HG03432 (cell line): ENCODE measurements around the gene GATAD2B.
A peak's percentile ranks its signal among the peaks of the same experiment; 100 is the strongest.
"Not testable (repeated sequence)": the region's sequence is repeated elsewhere in the genome, so short reads cannot be mapped to it uniquely, and the experiment has no call there.

ENCODE experiments used
- ATAC-seq: cut with Tn5 transposase; IDR thresholded peaks from one replicate; pipeline ENCODE4 v1.9.1; 2021; ENCODE audit warnings: mild to moderate bottlenecking, moderate library complexity; ENCODE audit not compliant: unreplicated experiment

Gene GATAD2B

DNA sequence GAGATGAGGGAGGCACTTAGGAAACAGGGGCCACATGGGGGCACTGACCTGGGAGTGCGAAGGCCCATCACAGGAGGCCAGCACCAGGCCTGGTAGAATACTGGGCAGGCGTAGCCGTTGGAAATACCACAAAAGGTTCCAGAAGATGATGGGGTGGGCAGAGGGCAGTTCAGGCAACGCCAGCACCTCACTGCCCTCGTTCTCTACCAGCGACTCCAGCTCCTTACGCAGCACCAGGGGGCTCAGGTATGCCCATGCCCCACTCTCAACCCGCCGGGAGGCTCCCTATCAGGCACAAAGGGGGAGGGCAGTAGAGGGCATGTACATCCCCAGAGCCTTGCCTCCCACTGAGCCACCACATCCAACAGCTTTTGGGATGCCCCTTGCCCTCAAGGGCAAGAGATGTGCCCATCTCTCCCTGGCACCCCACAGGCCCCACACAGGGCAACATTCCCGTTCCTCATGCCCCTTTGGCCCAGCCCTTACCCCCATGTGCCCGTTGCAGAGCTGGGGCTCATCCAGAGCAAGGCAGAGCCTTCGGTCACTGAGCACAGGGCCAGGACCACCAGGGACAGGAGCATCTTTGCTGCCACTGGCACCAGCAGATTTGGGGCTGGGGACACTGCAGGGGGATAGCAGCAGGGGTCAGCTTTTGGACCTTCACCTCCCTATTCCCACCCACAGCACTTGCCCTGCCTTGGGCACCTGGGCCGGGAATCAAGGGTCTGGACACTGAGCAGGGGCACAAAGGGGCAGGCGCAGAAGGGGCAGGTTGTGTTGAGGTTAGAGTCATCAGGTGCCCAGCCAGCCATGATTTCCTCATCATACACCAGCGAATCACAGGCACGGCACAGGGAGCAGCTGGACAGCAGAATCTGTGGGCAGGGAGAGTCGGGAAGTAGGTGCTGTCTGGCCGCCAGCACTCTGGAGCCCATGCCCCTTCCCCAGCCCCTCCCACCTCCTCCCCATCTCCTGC lies 9.7 kb upstream of the GATAD2B start:
- no peak for ATAC-seq

DNA sequence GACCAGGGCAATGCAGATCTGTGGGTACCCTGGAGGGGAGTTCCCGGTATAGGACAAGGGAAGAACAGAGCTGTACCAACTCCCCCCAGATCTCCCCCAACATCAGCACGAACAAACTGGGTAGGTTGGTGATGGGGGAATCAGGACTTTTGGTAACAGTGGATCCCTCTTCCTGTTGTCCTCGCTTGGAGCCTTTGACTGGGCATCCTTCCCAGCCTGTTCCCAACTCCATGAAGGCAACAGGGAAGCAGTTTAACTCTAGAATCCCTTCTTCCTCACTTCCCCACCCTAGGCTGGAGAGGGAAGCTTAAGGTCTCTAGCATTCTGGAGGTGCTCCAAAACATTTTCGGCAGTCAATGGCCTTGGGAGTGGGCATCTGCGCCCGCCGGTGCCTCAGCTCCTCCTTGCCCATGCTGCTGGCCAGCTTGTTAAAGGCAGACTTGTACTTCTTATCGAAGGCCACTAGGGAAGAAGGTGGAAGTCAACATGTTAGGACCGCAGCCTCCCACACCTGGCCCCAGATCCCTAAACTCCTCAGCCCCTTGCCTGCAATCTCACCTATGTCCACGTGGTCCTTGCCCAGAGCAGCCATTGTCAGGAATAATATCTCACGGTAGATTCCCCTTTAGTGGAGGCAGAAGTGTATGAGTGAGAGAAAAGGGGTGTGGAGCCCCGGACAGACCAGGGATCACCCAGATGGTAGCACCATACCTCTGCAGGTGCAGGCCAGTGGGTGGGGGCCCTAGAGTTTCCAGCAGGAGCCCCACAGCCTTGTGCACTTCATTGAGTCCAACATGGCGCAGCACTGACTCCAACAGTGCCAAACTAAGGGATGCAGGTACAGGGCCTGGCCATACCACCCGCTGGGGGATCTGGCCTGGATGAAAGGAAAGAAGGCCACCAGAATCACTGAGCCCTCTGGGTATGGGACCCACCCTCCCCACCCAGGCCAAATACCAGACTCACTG lies 7.5 kb upstream of the GATAD2B start:
- no peak for ATAC-seq

DNA sequence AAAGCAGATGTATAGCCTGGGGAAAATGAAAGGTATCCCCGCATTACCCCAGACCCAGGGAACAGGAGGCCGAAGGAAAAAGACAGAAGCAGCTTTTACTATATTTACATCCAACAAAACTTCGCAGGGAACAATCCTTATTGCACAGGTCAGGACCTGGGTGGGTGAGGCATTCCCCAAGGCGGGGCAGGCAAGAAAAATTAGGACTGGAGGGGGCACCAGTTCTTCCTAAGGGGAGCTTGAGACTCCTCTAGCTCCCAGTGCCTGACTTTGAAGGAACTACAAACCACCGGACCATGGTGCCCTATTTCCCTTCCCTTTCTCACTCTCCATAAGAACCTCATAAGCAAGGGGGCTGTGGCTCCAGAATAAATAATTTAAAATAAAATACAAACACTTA lies 6.7 kb upstream of the GATAD2B start:
- ATAC-seq: no peak

DNA sequence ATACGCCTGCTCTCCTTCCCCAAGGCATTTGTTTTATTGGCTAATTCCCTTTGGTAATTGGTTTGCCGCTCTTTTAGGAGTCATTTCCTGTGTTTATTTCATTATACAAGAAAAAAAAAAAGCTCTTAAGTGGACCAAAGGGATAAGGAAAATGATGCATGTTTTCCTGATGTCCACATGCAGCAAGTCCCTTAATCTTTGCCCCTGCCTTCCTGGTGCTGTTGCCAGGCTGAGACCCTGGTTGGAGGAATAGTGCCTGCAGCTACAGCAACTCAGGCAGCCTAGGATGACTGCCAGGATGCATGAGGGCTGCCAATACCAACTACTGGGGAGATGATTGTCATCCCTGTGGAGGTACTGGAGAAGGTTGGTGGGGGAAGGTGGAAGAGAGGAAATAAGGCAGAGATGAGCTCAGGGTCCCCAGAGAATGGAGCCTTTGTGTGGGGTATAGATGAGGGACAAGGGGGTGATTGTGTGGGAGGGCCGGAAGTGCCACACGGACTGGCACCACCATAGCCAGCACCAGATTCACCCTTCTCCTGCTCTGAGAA lies 6.1 kb upstream of the GATAD2B start:
- ATAC-seq: no peak

DNA sequence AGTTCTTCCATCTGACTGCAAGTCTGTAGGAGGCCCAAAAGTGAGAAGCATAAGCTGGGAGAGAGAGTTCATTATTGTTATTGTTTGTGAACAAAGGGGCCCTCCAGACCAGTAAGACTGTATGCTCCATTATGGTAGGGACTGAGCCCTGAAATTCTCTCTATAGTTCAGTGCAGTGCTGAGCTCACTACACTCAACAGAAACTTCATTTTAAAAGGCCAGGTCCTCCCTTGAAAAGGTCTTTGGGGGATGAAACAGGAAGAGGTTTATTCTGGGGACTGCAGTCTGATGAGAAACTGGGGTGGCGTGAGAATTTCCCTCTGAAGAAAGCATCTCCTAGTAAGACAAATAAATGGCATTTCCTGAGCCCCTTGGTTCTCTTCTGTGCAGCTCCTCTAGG lies 5.5 kb upstream of the GATAD2B start:
- no peak for ATAC-seq

DNA sequence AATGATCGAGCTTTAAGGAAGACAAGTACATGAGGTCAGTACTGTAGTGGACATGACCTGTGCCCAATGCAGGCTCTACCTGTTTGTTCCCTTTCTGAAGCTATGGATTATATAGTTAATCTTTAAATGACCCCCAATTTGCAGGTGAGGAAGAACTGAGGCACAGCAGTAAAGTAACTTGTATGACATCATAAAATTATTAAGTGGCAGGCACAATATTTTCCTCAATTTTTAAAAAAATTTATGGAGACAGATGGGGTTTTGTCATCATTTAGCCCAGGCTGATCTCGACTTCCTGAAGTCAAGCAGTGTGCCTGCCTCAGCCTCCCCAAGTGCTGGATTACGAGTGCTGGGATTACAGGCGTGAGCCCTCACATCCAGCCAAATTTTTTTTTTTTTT lies 3.6 kb upstream of the GATAD2B start:
- no peak for ATAC-seq

DNA sequence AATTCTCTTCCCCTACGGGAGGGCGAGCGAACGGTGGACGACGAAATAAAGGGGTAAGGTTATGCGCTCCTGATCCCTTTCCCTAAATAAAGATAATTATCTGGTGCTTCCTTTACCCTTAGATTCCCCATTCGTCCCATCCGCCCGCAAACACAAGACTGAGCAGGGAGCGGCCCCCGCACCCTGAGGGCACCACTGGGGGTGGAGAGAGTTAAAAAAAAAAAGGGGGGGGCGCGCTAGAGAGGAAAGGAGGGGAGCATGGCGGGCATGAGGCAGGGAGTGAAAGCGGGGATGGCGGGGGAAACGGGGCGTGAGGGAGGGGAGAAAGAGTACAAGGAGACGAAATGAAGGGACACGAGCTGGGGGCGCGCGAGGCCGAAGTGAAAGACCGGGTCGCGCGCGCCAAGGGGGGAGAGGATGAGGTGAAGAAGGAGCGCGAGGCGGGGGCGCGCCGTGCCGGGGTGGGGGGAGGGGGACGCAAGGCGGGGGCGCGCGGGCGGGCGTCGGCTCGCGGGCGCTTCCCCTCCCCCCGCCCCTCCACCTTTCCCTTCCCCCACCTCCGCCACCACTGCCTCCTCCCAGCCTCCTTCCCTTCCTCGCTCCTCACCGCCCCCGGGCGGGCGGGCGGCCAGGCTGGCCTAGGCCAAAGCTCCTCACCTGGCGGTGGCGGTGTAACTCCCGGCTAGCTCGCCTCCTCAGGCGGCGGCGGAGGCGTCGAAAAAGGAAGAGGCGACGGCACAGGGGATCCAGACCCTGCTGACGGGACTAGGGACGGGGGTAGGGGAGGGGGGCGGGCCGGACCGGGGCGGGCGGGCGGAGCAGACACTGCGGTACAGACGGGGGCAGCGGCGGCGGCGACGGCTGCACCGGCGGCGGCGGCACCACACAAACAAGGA lies 448 bp downstream of the GATAD2B start:
- ATAC-seq: peak; percentile 32

DNA sequence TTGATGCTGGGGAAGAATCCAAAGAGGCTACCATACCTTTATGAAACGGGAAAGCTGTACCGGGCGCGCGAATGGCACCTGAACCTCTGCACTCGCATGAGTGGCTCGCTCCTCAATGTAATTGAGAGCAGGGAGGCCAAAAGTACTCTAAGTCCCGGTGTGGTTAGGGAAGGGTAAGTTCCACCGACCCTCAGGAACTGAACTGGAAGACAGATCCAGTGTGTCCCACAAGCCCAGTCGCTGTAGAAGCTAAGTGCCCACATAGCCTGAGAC lies 1.0 kb downstream of the GATAD2B start:
- ATAC-seq: no peak

DNA sequence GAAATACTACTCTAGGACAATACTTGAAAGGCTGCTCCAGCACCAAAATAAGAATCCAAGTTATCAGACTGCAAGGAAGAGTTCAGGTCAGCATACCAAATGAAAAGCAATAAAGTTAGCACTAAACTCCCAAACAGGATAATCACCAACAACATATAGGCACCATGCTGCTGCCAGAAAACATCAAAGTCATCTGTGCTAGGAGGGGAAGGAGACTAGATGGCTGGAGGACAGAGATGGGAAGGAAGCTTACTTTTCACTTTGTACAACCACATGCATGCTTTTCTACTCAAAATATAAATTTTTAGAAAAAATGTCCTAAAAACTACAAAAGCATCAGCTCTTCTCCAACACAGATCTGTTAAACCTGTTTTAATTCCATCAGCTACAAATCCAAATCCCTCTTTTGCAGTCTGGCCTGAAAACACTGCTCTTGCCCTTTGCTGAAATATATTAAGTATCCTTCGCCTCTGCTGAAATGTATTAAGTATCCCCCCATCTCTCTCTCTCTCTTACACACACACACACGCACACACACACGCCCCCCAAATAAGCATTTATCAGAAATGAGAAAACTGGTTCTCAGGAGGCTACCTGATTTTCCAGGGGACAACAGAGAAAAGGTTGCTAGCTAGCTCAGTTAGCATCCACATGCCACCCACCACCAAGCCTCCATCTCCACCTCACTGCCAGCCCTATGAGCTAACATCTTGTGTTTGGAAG lies 1.5 kb downstream of the GATAD2B start:
- no peak for ATAC-seq

DNA sequence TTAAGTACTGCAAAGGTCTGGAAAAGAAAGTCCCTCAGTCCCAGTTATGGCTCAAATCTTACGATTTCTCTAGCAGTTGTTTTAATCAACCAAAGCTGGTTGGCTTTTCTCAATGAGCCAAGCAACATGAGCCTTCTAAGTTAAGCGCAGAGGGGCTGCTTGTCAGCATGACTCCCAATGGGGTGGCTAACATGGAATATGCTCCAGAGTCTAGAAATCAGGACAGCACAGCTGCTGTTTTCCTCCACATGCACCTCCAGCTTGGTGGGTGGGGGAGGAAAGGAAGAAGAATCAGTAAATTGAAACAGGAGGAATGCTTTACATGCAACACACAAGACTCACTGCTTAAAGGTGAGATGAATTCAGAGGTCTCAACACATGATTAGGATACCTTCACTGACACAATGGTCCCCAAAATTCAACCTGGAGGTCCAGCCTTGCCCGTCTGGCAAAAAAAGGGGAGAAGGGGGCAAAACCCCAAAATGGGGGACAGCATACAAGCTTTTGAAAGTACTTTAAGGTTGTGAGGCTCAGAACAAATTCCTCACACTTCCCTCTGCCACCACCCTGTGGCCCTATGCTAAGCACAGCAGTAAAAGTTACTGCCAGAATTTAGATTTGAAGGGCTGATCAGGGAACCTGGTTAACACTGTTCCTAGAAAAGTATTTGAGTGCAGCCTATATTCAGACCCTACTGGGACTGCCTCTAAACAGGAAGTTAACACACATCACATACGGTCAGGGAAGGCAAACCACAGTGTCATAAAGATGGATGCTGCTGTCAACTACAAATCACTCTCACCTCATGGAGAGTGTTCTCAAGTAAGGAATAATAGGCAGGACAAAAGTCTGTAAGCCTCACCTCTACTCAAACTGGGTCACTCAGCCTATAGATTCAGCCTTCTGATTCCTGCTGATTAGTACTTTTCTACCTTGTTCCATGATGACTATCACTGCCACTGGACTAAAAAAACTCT lies 2.6 kb downstream of the GATAD2B start:
- no peak for ATAC-seq

DNA sequence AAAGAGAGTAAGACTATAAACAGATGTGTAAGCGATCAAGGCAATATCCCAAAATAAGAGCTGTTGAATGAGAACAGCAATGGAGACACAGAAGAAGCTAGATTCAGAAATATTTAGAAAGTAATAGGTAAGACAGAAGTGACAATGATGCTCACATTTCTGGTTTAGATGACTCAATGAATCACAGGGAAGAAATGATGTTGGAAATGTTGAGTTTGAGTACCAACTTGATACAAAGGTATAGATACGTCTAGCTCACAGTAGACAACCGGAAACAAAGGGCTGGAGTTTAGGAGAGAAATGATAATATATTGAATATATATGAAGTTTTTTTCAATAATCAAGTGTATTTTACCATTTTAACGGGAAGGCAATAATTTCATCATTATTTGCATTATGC lies 6.5 kb downstream of the GATAD2B start:
- ATAC-seq: no peak

DNA sequence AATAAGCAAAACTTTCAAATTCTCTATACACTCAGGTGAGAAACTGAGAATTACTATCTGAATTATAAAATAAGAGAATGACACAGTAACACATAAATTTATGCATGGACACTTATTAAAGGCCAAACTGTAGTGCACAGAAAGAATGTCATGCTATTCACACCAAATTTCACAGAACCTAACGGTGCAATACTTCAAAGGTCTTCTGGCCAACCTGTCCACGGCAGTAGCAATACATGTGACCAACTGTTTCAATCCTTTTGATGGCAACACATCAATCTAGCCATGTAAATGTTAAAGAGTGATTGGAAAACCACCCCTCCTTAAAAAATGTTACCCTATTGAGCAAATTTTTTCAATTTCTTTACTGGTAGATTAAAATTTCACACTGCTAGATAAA lies 10.4 kb downstream of the GATAD2B start:
- ATAC-seq: no peak

DNA sequence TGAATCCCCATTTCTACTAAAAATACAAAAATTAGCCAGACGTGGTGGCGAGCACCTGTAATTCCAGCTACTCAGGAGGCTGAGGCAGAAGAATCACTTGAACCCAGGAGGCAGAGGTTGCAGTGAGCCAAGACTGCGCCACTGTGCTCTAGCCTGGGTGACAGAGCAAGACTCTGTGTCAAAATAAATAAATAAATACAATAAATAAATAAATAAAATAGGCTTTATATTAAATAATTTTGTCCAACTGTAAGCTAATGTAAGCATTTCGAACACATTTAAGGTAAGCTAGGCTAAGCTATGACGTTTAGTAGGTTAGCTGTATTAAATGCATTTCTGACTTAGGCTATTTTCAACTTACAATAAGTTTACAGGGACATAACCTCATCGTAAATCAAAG lies 12.2 kb downstream of the GATAD2B start:
- not testable (repeated sequence) for ATAC-seq

DNA sequence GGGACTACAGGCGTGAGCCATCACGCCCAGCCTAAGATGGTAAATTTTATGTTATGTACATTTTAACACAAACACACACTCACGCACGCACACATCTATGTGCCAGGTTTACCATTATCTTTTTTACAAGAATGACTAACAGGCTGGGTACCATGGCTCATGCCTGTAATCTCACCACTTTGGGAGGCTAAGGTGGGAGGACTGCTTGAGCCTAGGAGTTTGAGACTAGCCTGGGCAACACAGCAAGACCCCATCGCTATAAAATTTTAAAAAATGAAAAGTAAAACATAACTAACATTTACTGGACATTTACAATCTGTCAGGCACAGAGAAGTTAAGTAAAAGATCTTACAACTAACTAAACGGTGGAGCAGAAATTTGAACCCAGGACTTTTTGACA lies 14.7 kb downstream of the GATAD2B start:
- ATAC-seq: no peak

DNA sequence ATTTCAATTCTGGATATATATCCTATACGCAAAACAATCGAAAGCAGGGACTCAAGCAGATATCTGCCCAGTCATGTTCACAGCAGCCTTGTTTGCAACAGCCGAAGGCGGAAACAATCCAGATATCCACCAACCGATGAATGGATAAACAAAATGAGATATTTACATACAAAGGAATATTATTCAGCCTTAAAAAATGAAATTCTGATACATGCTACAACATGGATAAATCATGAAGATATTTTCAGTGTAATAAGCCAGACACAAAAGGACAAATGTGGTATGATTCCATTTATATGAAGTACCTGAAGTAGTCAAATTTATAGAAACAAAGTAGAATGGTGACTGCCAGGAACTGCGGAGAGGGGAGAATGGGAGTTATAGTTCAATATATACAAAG lies 15.6 kb downstream of the GATAD2B start:
- ATAC-seq: no peak

DNA sequence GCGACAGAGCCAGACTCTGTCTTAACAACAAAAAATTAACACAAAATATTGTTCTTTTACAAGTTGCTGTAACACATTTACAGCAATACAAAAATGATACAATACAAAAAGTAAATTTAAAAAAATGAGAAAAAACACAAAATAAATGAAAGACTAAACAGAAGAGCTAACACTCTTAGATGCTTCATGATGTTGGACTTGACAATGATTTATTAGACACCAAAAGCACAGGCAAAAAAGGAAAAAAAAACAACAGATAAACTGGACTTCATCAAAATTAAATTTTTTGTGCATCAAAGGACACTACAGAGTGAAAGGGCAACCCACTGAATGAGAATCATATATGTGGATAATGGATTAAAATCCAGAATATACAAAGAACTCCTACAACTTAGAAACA lies 16.4 kb downstream of the GATAD2B start:
- ATAC-seq: no peak

DNA sequence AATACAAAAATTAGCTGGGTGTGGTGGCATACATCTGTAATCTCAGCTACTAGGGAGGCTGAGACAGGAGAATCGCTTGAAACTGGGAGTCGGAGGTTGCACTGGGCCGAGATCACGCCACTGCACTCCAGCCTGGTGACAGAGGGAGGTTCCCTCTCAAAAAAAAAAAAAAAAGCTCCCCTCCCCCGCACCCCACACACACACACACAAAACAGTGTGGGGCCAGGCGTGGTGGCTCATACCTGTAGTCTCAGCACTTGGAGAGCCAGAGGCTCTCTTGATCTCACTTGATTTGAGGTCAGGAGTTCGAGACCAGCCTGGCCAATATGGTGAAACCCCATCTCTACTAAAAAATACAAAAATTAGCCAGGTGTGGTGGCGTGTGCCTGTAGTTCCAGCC lies 16.9 kb downstream of the GATAD2B start:
- ATAC-seq: not testable (repeated sequence)

DNA sequence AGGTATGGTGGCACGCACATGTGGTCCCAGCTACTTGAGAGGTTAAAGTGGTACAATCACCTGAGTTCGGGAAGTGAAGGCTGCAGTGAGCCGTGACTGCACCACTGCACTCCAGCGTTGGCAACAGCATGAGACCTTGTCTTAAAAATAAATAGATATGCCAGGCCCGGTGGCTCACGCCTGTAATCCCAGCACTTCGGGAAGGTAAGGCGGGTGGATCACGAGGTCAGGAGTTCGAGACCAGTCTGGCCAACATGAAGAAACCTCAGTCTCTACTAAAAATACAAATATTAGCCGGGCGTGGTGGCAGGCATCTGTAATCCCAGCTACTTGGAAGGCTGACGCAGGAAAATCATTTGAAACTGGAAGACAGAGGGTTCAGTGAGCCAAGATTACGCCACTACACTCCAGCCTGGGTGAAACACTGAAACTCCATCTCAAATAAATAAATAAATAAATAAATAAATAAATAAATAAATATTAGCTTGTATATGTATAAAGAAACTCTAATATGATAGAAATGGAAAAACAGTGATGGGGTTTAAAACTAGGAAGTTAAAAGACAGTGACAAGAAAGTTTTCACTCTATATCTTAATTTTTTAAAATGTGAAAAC lies 18.8 kb downstream of the GATAD2B start:
- no peak for ATAC-seq
